SK-N-MC (cell line): ENCODE data around the gene DLG5.

Experiments
- EZH2 ChIP-seq: fragments of 200-600 bp; sonication (generic); IDR thresholded peaks from one replicate; pipeline ENCODE4 v1.6.1; 2017; ENCODE audit warnings: antibody characterized with exemption
- POLR2AphosphoS5 ChIP-seq: IDR thresholded peaks from 2 replicates; pipeline ENCODE4 v1.6.1; 2012; ENCODE audit warnings: mild to moderate bottlenecking, low read depth, low read length, borderline replicate concordance

GRCh38 chr10:77849039-77849664 is 77.4 kb downstream of the DLG5 start:
- TF ChIP-seq EZH2 (no peak), POLR2AphosphoS5 (no peak)
